ENCODE data around the gene NAALADL2. TPM values are rescaled to one million over a fixed set of nuclear protein-coding genes. Genes with fewer than 3 reads are reported as not detected.

NAALADL2 gene
- total and polyA plus RNA-seq, 2 donors, result 0.68 to 4.9 TPM

DNA sequence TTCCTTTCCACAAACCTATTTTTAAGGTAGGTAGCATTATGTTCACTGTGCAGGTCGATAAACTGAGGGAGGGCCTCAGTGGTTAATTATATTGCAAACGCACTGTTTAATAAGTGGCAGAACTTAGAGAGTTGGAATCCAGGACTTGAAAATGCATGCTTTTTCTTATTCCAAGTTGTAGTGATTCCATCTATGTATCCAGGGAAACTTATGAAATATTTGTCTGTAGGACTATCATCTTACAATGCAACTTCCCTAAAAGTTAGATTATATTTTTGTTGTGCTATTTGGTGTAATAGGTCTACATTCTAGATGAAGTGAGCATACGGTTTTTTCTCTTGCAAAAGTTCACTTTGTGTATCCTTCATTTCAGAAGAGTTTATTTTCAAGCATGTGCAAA, 419.5 kb downstream of the NAALADL2 start:
- no peaks in the 10 kb centered on the region for H3K4me1 ChIP-seq (ENCODE audit: control insufficient read depth in 2 of 2, insufficient read depth in 2 of 2, low read length in 2 of 2)
- no peak overlapping the region for H3K4me3 ChIP-seq (ENCODE audit: low read length in 2 of 2)
- no peaks in the 10 kb centered on the region for H3K9me3 ChIP-seq (ENCODE audit: control insufficient read depth in 2 of 2, insufficient read depth in 1 of 2, low read length in 1 of 2)
- WGBS, result 77% methylated on average over 3 of the region's 3 CpGs
- no peak overlapping the region for H3K27ac ChIP-seq (ENCODE audit: low read depth in 1 of 2, low read length in 1 of 2)
- no peak for DNase-seq (ENCODE audit: low read depth in 6 of 9, low spot score in 9 of 9)
- H3K27me3 ChIP-seq (ENCODE audit: control insufficient read depth in 2 of 2, insufficient read depth in 1 of 2, low read length in 1 of 2), result no peaks in the 10 kb centered on the region
- H3K36me3 ChIP-seq (ENCODE audit: control insufficient read depth in 2 of 2, insufficient read depth in 2 of 2, low read length in 1 of 2), result no peaks in the 10 kb centered on the region

DNA sequence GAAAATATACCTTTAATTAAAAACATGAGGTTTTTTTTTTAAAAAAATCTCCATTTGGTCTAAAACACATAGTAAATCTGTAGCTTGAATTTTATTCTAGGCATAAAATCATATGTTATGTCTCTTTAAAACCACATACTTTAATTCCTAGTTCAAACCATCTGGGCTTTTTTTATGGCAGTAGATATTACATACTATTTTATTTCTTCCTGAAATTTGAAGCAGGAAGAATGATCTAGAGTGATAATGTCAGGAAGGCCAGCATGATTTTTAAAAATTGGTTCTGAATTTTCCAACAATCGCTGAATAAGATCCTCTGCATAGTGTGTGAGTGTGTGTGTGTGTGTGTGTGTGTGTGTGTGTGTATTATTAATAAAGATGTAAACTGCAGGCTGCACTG, 420.3 kb downstream of the NAALADL2 start:
- H3K4me1 ChIP-seq (ENCODE audit: control insufficient read depth in 2 of 2, insufficient read depth in 2 of 2, low read length in 2 of 2), result no peaks in the 10 kb centered on the region
- no peaks in the 10 kb centered on the region for H3K27me3 ChIP-seq (ENCODE audit: control insufficient read depth in 2 of 2, insufficient read depth in 1 of 2, low read length in 1 of 2)
- no peaks in the 10 kb centered on the region for H3K36me3 ChIP-seq (ENCODE audit: control insufficient read depth in 2 of 2, insufficient read depth in 2 of 2, low read length in 1 of 2)
- no peaks in the 10 kb centered on the region for H3K9me3 ChIP-seq (ENCODE audit: control insufficient read depth in 2 of 2, insufficient read depth in 1 of 2, low read length in 1 of 2)
- 31% methylated on average over 1 of the region's 1 CpG for WGBS
- H3K4me3 ChIP-seq (ENCODE audit: low read length in 2 of 2), result no peak overlapping the region
- H3K27ac ChIP-seq (ENCODE audit: low read depth in 1 of 2, low read length in 1 of 2), result no peak overlapping the region
- DNase-seq (ENCODE audit: low read depth in 6 of 9, low spot score in 9 of 9), result no peak

DNA sequence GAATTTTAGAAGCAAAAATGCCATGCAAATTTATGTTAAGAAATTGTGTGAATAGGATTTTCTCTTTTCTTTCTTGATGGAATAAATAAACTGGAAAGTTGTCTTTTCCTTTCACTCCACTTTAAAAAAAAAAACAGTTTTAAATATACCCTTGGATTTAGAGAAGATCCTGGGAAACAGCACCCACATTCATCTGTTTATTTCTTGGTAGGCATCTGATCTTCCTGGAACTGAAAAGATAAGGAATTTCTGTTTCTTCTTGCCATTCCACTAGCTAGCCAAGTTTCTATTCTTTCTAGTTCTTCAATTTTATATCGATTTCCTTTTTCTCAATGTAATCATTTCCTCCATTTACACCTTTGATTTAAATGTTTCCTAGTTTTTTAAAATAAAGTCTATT, 420.8 kb downstream of the NAALADL2 start:
- WGBS, result 73% methylated on average over 1 of the region's 1 CpG
- no peaks in the 10 kb centered on the region for H3K27me3 ChIP-seq (ENCODE audit: control insufficient read depth in 2 of 2, insufficient read depth in 1 of 2, low read length in 1 of 2)
- H3K4me1 ChIP-seq (ENCODE audit: control insufficient read depth in 2 of 2, insufficient read depth in 2 of 2, low read length in 2 of 2), result no peaks in the 10 kb centered on the region
- H3K4me3 ChIP-seq (ENCODE audit: low read length in 2 of 2), result no peak overlapping the region
- DNase-seq (ENCODE audit: low read depth in 6 of 9, low spot score in 9 of 9), result no peak
- no peaks in the 10 kb centered on the region for H3K36me3 ChIP-seq (ENCODE audit: control insufficient read depth in 2 of 2, insufficient read depth in 2 of 2, low read length in 1 of 2)
- no peak overlapping the region for H3K27ac ChIP-seq (ENCODE audit: low read depth in 1 of 2, low read length in 1 of 2)
- H3K9me3 ChIP-seq (ENCODE audit: control insufficient read depth in 2 of 2, insufficient read depth in 1 of 2, low read length in 1 of 2), result no peaks in the 10 kb centered on the region

DNA sequence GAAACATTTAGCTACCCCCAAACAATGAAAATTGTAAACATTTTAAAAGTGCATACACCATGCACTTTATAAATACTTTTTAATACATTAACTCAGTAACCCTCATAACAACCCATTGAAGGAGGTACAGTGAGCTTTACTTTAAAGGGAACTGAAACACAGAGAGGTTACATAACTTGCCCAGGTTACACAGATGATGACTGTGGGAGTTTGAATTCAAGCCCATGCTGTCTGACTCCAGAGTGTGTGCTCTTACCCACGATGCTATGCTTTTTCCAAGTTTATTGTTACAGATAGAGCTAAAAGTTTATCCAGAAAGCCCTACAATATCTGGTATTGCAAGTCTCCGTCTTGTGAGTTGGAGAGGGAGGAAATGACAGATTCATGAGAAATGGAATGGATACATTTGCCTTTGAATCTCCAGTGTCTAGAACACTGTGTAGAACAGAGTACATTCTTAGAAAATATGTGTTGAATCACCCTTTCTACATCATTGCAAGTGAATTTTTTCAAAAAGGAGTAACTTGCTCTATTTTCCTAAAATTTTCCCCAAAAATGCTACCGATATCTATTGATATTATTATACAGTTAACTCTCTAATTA, 428.3 kb downstream of the NAALADL2 start:
- Histone ChIP-seq H3K4me3 (ENCODE audit: low read length in 2 of 2) (no peak overlapping the region), H3K9me3 (ENCODE audit: control insufficient read depth in 2 of 2, insufficient read depth in 1 of 2, low read length in 1 of 2) (no peaks in the 10 kb centered on the region), H3K27me3 (ENCODE audit: control insufficient read depth in 2 of 2, insufficient read depth in 1 of 2, low read length in 1 of 2) (no peaks in the 10 kb centered on the region), H3K4me1 (ENCODE audit: control insufficient read depth in 2 of 2, insufficient read depth in 2 of 2, low read length in 2 of 2) (no peaks in the 10 kb centered on the region), H3K36me3 (ENCODE audit: control insufficient read depth in 2 of 2, insufficient read depth in 2 of 2, low read length in 1 of 2) (no peaks in the 10 kb centered on the region), H3K27ac (ENCODE audit: low read depth in 1 of 2, low read length in 1 of 2) (no peak overlapping the region)
- no peak for DNase-seq (ENCODE audit: low read depth in 6 of 9, low spot score in 9 of 9)
- 97% methylated on average over 3 of the region's 3 CpGs for WGBS

DNA sequence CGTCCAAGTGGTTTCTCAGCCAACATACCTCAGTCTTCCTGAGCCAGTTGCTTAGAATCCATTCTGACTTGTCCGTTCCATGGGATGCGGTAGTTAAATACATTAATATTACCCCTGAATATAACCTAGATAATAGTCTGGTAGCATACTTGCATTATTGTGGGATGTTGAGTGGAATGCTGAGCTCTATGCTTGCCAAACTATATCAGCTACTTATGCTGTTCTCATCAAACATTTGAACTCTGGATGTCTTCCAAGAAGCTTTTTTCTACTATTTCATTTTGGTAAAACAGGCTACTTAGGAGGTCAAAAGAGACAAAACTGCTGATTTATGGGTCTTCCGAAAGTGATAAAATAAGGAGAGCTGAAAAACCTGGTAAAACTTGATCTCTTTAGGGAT, 429.5 kb downstream of the NAALADL2 start:
- 96% methylated on average over 4 of the region's 4 CpGs for WGBS
- DNase-seq (ENCODE audit: low read depth in 6 of 9, low spot score in 9 of 9), result no peak
- Histone ChIP-seq H3K27me3 (ENCODE audit: control insufficient read depth in 2 of 2, insufficient read depth in 1 of 2, low read length in 1 of 2) (no peaks in the 10 kb centered on the region), H3K4me1 (ENCODE audit: control insufficient read depth in 2 of 2, insufficient read depth in 2 of 2, low read length in 2 of 2) (no peaks in the 10 kb centered on the region), H3K9me3 (ENCODE audit: control insufficient read depth in 2 of 2, insufficient read depth in 1 of 2, low read length in 1 of 2) (no peaks in the 10 kb centered on the region), H3K4me3 (ENCODE audit: low read length in 2 of 2) (no peak overlapping the region), H3K27ac (ENCODE audit: low read depth in 1 of 2, low read length in 1 of 2) (no peak overlapping the region), H3K36me3 (ENCODE audit: control insufficient read depth in 2 of 2, insufficient read depth in 2 of 2, low read length in 1 of 2) (no peaks in the 10 kb centered on the region)

DNA sequence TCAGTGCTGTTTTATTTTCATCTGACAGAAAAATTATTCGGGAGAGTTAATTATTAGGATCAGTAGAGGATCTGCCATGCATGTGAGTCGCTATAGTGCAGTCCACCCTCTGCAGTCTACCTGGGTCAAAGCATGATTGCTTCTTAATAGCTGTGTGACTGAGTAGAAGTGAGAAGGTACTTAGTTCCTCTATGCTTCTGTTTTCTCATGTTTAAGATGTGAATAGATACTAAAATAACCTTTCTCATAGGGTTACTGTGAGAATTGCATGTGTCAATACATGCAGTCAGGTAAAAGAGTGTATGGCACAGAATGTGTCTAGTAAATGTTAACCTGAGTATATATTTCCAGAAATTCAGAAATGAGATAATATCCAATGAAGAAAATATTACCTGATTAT, 435.7 kb downstream of the NAALADL2 start:
- Histone ChIP-seq H3K9me3 (ENCODE audit: control insufficient read depth in 2 of 2, insufficient read depth in 1 of 2, low read length in 1 of 2) (no peaks in the 10 kb centered on the region), H3K4me1 (ENCODE audit: control insufficient read depth in 2 of 2, insufficient read depth in 2 of 2, low read length in 2 of 2) (peaks cover 0 to 6% of the 10 kb centered on the region in 2 donors), H3K4me3 (ENCODE audit: low read length in 2 of 2) (no peak overlapping the region), H3K36me3 (ENCODE audit: control insufficient read depth in 2 of 2, insufficient read depth in 2 of 2, low read length in 1 of 2) (no peaks in the 10 kb centered on the region), H3K27ac (ENCODE audit: low read depth in 1 of 2, low read length in 1 of 2) (no peak overlapping the region), H3K27me3 (ENCODE audit: control insufficient read depth in 2 of 2, insufficient read depth in 1 of 2, low read length in 1 of 2) (no peaks in the 10 kb centered on the region)
- 98% methylated on average over 2 of the region's 2 CpGs for WGBS
- no peak for DNase-seq (ENCODE audit: low read depth in 6 of 9, low spot score in 9 of 9)

DNA sequence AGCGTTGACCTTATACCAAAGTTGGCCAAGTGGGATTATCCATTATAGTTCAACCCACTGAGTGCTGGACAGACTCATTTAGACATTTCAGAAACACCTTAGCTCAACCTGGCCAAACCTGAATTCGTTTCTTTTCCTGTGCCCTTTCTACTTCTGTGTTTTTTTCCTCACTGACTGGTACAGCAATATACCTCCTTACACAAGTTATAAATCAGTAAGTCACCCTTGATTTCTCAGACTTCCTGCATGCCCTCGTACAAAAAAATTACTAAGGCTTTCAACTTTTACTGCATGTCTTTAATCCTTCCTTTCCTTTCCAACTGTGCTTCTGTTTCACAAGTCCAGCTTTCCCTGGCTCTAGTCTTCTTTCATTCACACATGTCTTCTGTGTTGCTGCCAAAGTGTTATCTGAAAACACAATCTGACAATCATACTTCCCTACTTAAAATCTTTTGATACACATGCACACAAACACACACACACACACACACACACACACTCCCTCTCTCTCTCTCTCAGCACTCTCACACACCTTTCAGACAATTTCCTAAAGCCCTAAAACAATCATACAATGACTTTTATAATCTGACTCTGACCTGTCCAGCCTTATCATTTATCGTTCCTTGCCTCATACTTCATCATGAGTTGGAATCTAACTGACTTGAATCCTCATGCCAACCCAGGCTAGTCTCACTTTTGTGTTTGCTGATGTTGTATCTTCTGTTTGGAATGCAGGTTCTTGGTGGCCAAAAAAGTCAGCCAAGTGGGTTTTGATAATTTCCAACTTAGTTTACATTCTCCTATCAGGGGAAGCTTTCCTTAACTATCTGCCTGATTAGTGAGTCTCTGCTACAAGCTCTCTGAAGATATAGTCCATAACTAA, 436.4 kb downstream of the NAALADL2 start:
- Histone ChIP-seq H3K4me1 (ENCODE audit: control insufficient read depth in 2 of 2, insufficient read depth in 2 of 2, low read length in 2 of 2) (peaks cover 0 to 6% of the 10 kb centered on the region in 2 donors), H3K4me3 (ENCODE audit: low read length in 2 of 2) (no peak overlapping the region), H3K36me3 (ENCODE audit: control insufficient read depth in 2 of 2, insufficient read depth in 2 of 2, low read length in 1 of 2) (no peaks in the 10 kb centered on the region), H3K27ac (ENCODE audit: low read depth in 1 of 2, low read length in 1 of 2) (no peak overlapping the region), H3K27me3 (ENCODE audit: control insufficient read depth in 2 of 2, insufficient read depth in 1 of 2, low read length in 1 of 2) (no peaks in the 10 kb centered on the region), H3K9me3 (ENCODE audit: control insufficient read depth in 2 of 2, insufficient read depth in 1 of 2, low read length in 1 of 2) (no peaks in the 10 kb centered on the region)
- no peak for DNase-seq (ENCODE audit: low read depth in 6 of 9, low spot score in 9 of 9)
- WGBS, result 52% methylated on average over 4 of the region's 4 CpGs

DNA sequence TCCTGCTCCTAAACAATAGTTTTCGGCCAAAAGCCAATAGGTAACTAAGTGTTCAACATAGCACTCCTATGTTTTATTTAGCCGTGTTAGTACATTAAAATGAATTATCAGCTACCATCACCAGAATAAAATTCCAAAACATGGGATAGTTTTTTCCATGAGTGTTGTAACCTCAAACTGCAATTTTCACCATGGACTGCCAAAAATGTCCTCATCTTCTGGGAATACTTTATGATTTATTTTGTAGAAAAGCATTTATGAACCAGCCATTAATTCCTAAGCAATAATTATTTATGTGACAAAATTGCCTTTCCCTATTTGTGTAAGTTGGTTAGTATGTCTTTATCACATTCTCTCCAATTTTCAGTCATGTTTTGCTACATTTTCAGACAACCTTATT, 438.1 kb downstream of the NAALADL2 start:
- no peak overlapping the region for H3K27ac ChIP-seq (ENCODE audit: low read depth in 1 of 2, low read length in 1 of 2)
- no peak for DNase-seq (ENCODE audit: low read depth in 6 of 9, low spot score in 9 of 9)

DNA sequence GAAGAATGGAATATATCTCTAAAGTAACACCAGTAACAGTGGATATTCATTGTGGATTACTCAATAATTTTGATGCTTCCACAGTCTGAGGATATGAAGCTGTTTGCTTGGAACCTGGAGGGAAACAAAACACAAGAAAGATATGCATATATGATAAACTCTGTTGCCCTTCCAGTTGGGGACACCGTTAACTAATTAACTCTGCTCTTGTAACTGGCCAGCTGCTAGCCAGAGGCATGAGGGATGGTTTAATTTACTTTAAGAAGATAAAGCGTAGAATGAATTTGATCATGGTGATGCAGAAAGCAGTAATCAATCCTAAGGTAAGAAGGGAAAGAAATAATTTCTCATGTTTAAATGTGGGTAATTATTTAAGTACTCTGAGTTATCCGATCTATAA, 442.6 kb downstream of the NAALADL2 start:
- Histone ChIP-seq H3K4me1 (ENCODE audit: control insufficient read depth in 2 of 2, insufficient read depth in 2 of 2, low read length in 2 of 2) (no peaks in the 10 kb centered on the region), H3K4me3 (ENCODE audit: low read length in 2 of 2) (no peak overlapping the region), H3K36me3 (ENCODE audit: control insufficient read depth in 2 of 2, insufficient read depth in 2 of 2, low read length in 1 of 2) (no peaks in the 10 kb centered on the region), H3K27me3 (ENCODE audit: control insufficient read depth in 2 of 2, insufficient read depth in 1 of 2, low read length in 1 of 2) (no peaks in the 10 kb centered on the region), H3K9me3 (ENCODE audit: control insufficient read depth in 2 of 2, insufficient read depth in 1 of 2, low read length in 1 of 2) (peaks cover 0 to 4% of the 10 kb centered on the region in 2 donors), H3K27ac (ENCODE audit: low read depth in 1 of 2, low read length in 1 of 2) (no peak overlapping the region)
- 98% methylated on average over 3 of the region's 3 CpGs for WGBS
- DNase-seq (ENCODE audit: low read depth in 6 of 9, low spot score in 9 of 9), result no peak

More for the DNA sequence above, 438.1 kb downstream of the NAALADL2 start:
- H3K36me3 ChIP-seq (ENCODE audit: control insufficient read depth in 2 of 2, insufficient read depth in 2 of 2, low read length in 1 of 2), result no peaks in the 10 kb centered on the region
- H3K27me3 ChIP-seq (ENCODE audit: control insufficient read depth in 2 of 2, insufficient read depth in 1 of 2, low read length in 1 of 2), result no peaks in the 10 kb centered on the region
- H3K9me3 ChIP-seq (ENCODE audit: control insufficient read depth in 2 of 2, insufficient read depth in 1 of 2, low read length in 1 of 2), result no peaks in the 10 kb centered on the region
- peaks cover 0 to 6% of the 10 kb centered on the region in 2 donors for H3K4me1 ChIP-seq (ENCODE audit: control insufficient read depth in 2 of 2, insufficient read depth in 2 of 2, low read length in 2 of 2)
- WGBS, result 98% methylated on average over 2 of the region's 2 CpGs
- no peak overlapping the region for H3K4me3 ChIP-seq (ENCODE audit: low read length in 2 of 2)

Measured in thymus (tissue), 11 donors.